Breast epithelium (tissue), 4 donors: ENCODE results near the gene FAT4. TPM values are rescaled to one million over a fixed set of nuclear protein-coding genes. Genes with fewer than 3 reads are reported as not detected.

ENCODE experiments used
- DNase-seq, 2 donors: peaks; one replicate each; pipeline ENCODE4 v3.0.0-alpha.2; 2019; ENCODE audit warnings: low spot score in 2 of 2
- H3K27ac ChIP-seq, 2 donors: fragments of 200-600 bp; sonication (generic) in 1 of 2; one replicate each; pipeline ENCODE4 v1.5.1; 2016 to 2019; ENCODE audit warnings: mild to moderate bottlenecking in 1 of 2
- H3K27me3 ChIP-seq, 2 donors: fragments of 200-600 bp; sonication (generic) in 1 of 2; one replicate each; pipeline versions ENCODE4 v1.5.1 to v1.6.0; 2017 to 2019; ENCODE audit warnings: control low read depth in 1 of 2, mild to moderate bottlenecking in 1 of 2
- H3K36me3 ChIP-seq: fragments of 200-600 bp; one replicate; pipeline ENCODE4 v1.5.1; 2019
- H3K4me1 ChIP-seq, 2 donors: fragments of 200-600 bp; sonication (generic); one replicate each; pipeline ENCODE4 v1.5.1; 2016 to 2019; ENCODE audit warnings: control low read depth in 1 of 2
- H3K4me3 ChIP-seq, 3 donors: fragments of 200-600 bp; sonication (generic); 1 replicate in 2 of 3; 2 replicates in 1 of 3; pipeline ENCODE4 v1.5.1; 2016 to 2019; ENCODE audit warnings: mild to moderate bottlenecking in 3 of 3, moderate library complexity in 2 of 3
- H3K9me3 ChIP-seq, 2 donors: fragments of 200-600 bp; sonication (generic) in 1 of 2; one replicate each; pipeline ENCODE4 v1.5.1; 2016 to 2019; ENCODE audit warnings: control low read depth in 1 of 2
- CTCF ChIP-seq, 3 donors: fragments of 450-650 bp; IDR thresholded peaks; one replicate each; pipeline ENCODE4 v1.5.1; 2016 to 2017; ENCODE audit warnings: antibody characterized with exemption in 3 of 3, mild to moderate bottlenecking in 3 of 3, moderate library complexity in 3 of 3
- POLR2A ChIP-seq: fragments of 450-650 bp; IDR thresholded peaks from one replicate; pipeline ENCODE4 v1.6.1; 2016; ENCODE audit warnings: antibody characterized with exemption, mild to moderate bottlenecking, moderate library complexity
- POLR2AphosphoS5 ChIP-seq, 3 donors: sonication (generic); formaldehyde crosslinking; IDR thresholded peaks; one replicate each; pipeline ENCODE4 v1.6.1; 2017; ENCODE audit warnings: antibody characterized with exemption in 3 of 3
- intact Hi-C: fragments of 100-400 bp; cut with DNase I; formaldehyde crosslinking; loops from one replicate; pipeline ENCODE4 v1.15.1; 2023; ENCODE audit warnings: low total_unique reads
- total RNA-seq, 3 donors: library from RNA; depleted of rRNA; stranded (reverse); fragments of >200 nt; gene quantifications; one replicate each; pipeline ENCODE4 v1.1.0, GENCODE V29; 2016

FAT4 gene
- total RNA-seq, 3 donors from 2014 or later = 10.7 to 25.1 (median 13.4) TPM

GRCh38 chr4:125357675-125358074 lies 42.9 kb downstream of the FAT4 start:
- Histone ChIP-seq H3K4me1 (no peaks in the 10 kb centered on the region), H3K27me3 (no peaks in the 10 kb centered on the region), H3K36me3 (no peaks in the 10 kb centered on the region), H3K4me3 (no peak overlapping the region), H3K9me3 (no peaks in the 10 kb centered on the region), H3K27ac (no peak overlapping the region)
- intact Hi-C loops = no loop called here
- TF ChIP-seq POLR2A (no peak), CTCF (IDR thresholded peaks at IDR 0.05) (no peak), POLR2AphosphoS5 (IDR thresholded peaks at IDR 0.05) (no peak)
- no peak for DNase-seq

- Histone ChIP-seq H3K27ac (no peak overlapping the region), H3K36me3 (no peaks in the 10 kb centered on the region), H3K9me3 (no peaks in the 10 kb centered on the region), H3K4me1 (no peaks in the 10 kb centered on the region), H3K4me3 (no peak overlapping the region), H3K27me3 (no peaks in the 10 kb centered on the region)
- DNase-seq = no peak
- TF ChIP-seq POLR2AphosphoS5 (IDR thresholded peaks at IDR 0.05) = no peak
- no peak for TF ChIP-seq POLR2A
- TF ChIP-seq CTCF (IDR thresholded peaks at IDR 0.05) = no peak
- intact Hi-C loops = no loop called here
These were observed 43.7 kb downstream of the FAT4 start for GRCh38 chr4:125358453-125358852.

GRCh38 chr4:125359363-125359762 lies 44.6 kb downstream of the FAT4 start:
- Histone ChIP-seq H3K4me1 (no peaks in the 10 kb centered on the region), H3K36me3 (no peaks in the 10 kb centered on the region), H3K27ac (no peak overlapping the region), H3K9me3 (no peaks in the 10 kb centered on the region), H3K27me3 (no peaks in the 10 kb centered on the region), H3K4me3 (no peak overlapping the region)
- no peak for DNase-seq
- TF ChIP-seq CTCF (IDR thresholded peaks at IDR 0.05) (no peak), POLR2A (no peak), POLR2AphosphoS5 (IDR thresholded peaks at IDR 0.05) (no peak)
- intact Hi-C loops = no loop called here

- Histone ChIP-seq H3K4me1 (no peaks in the 10 kb centered on the region), H3K36me3 (no peaks in the 10 kb centered on the region), H3K27ac (no peak overlapping the region), H3K27me3 (no peaks in the 10 kb centered on the region), H3K4me3 (peak overlapping the region in 1 of 3 donors; percentile 7), H3K9me3 (no peaks in the 10 kb centered on the region)
- intact Hi-C loops = no loop called here
- no peak for DNase-seq
- no peak for TF ChIP-seq CTCF (IDR thresholded peaks at IDR 0.05)
- TF ChIP-seq POLR2AphosphoS5 (IDR thresholded peaks at IDR 0.05) = no peak
- no peak for TF ChIP-seq POLR2A
These were observed 45.3 kb downstream of the FAT4 start for GRCh38 chr4:125359960-125360634.

GRCh38 chr4:125360727-125361126 lies 46.0 kb downstream of the FAT4 start:
- H3K36me3 ChIP-seq = no peaks in the 10 kb centered on the region
- no peaks in the 10 kb centered on the region for H3K27me3 ChIP-seq
- H3K9me3 ChIP-seq = no peaks in the 10 kb centered on the region
- no peak overlapping the region for H3K4me3 ChIP-seq
- no peak for TF ChIP-seq CTCF (IDR thresholded peaks at IDR 0.05)
- TF ChIP-seq POLR2AphosphoS5 (IDR thresholded peaks at IDR 0.05) = no peak
- no peaks in the 10 kb centered on the region for H3K4me1 ChIP-seq
- no peak overlapping the region for H3K27ac ChIP-seq
- no peak for DNase-seq
- intact Hi-C loops = no loop called here
